GM12878 (cell line): ENCODE measurements around the gene ZNF507.

Experiments
- CHD1 ChIP-seq: IDR thresholded peaks from 2 replicates; pipeline ENCODE4 v1.6.1; 2012; ENCODE audit warnings: low read depth, low read length, improper control_type of control experiment
- CHD2 ChIP-seq: IDR thresholded peaks from 2 replicates; pipeline ENCODE4 v1.6.1; 2011; ENCODE audit warnings: low read depth, low read length, improper control_type of control experiment, borderline replicate concordance
- RAD21 ChIP-seq: IDR thresholded peaks from 2 replicates; pipeline ENCODE4 v1.6.1; 2011; ENCODE audit warnings: mild to moderate bottlenecking, low read depth, low read length, moderate library complexity; ENCODE audit not compliant: insufficient read depth

DNA sequence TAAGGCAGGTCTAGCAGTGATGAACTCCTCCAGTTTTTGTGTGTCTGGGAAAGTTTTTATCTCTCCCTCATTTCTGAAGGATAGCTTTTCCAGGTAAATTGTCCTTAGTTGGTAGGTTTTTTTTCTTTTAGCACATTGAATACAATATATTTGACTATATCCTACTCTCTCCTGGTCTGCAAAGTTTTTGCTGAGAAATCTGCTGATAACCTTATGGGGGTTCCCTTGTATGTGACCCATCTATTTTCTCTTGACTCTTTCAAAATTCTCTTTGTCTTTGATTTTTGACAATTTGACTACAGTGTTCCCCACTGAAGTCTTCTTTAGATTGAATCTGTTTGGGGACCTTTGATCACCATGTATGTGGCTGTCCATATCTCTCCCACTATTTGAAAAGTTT, 42.6 kb upstream of the ZNF507 start:
- TF ChIP-seq CHD1 (no peak), CHD2 (no peak), RAD21 (no peak)
